ENCODE data around the gene KLK1.

- TF ChIP-seq POLR2A (IDR thresholded peaks at IDR 0.05): no peak
- TF ChIP-seq CTCF (IDR thresholded peaks at IDR 0.05): no peak
Observed at GRCh38 chr19:50821622-50822021, 2.0 kb downstream of the KLK1 start.
